ENCODE data around the gene NTNG1.

The NTNG1 gene

DNA sequence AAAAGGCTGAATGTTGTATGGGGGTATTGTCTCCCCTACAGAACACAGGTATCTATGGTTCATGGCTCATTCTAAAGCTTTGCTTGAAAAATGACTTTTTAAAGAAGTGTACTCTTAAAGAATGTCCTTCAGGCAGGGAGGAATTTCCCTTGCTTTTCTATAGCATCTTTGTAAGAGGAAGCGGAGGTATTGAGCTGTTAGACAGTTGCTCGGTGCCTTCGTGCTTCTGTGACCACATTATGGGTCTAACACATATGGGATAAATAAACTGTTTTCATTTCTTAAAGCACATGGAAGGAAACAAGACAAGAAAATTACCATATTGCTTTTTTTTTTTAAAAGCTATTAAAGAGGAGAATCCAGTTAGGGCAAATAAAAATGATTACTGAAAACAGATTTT lies 182.9 kb downstream of the NTNG1 start:
- intact Hi-C loops (cut with micrococcal nuclease), result no loop called here
- Mint-ChIP-seq H3K36me3 (ENCODE audit: low read depth) (no peaks in the 10 kb centered on the region), H3K27me3 (no peaks in the 10 kb centered on the region), H3K9me3 (no peaks in the 10 kb centered on the region), H3K27ac (no peak overlapping the region), H3K4me3 (no peak overlapping the region), H3K4me1 (ENCODE audit: low read depth) (no peaks in the 10 kb centered on the region)

DNA sequence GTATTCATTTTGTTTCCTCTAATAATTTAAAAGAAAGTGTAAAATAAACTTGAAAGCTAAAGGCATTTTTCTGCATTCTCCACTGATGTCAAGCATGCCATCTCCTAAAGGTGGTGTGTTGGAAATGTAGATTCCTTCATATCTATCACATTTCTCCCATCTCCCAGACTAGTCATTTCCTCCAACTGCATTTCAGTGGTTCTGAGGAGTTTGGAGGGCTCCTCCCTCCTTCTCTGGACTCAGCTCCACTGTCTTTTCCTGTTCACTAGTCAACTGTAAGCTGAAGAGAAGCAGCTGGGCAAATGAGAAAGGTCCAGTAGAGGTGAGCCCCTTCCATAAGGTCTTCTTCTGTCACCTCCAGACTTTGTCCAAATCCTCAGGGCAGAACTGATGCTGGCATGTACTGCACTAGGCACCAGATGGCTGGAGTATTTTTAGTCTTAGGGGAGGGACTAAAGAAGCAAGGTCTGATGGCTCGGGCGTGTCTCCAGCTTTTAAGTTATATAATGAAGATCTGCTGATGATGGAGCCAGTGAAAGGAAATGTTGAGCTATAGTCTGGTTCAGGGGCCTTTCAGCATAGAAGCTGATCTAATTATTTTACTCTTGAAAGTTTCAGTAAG lies 186.1 kb downstream of the NTNG1 start:
- H3K4me1 Mint-ChIP-seq (ENCODE audit: low read depth), result no peaks in the 10 kb centered on the region
- no peak overlapping the region for H3K4me3 Mint-ChIP-seq
- H3K9me3 Mint-ChIP-seq, result no peaks in the 10 kb centered on the region
- no peaks in the 10 kb centered on the region for H3K36me3 Mint-ChIP-seq (ENCODE audit: low read depth)
- H3K27ac Mint-ChIP-seq, result no peak overlapping the region
- intact Hi-C loops (cut with micrococcal nuclease), result no loop called here
- H3K27me3 Mint-ChIP-seq, result no peaks in the 10 kb centered on the region

- H3K4me3 Mint-ChIP-seq, result no peak overlapping the region
- H3K36me3 Mint-ChIP-seq (ENCODE audit: low read depth), result no peaks in the 10 kb centered on the region
- intact Hi-C loops (cut with micrococcal nuclease), result no loop called here
- H3K27ac Mint-ChIP-seq, result no peak overlapping the region
- no peaks in the 10 kb centered on the region for H3K4me1 Mint-ChIP-seq (ENCODE audit: low read depth)
- no peaks in the 10 kb centered on the region for H3K9me3 Mint-ChIP-seq
- no peaks in the 10 kb centered on the region for H3K27me3 Mint-ChIP-seq
Observed at GRCh38 chr1:107327446-107327845, 186.6 kb downstream of the NTNG1 start.

DNA sequence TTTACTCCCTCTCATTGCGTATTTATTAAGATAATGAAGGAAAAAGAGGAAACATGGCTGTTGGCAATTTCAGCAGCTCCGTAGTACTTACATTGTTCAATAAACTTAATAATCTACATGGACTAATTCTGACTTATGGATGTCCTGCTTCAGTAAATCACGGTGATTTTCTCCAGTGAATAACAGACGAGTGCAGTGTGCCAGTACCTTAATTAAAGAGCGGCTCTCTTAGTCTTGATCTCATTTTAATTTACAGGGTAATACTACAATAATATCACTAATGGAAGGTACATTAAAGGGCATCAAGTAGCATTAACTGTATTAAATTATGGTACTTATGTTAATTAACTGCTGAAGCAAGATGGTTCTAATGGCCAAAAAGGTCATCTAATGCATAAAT lies 187.2 kb downstream of the NTNG1 start:
- Mint-ChIP-seq H3K27ac (no peak overlapping the region), H3K4me3 (no peak overlapping the region), H3K27me3 (no peaks in the 10 kb centered on the region), H3K4me1 (ENCODE audit: low read depth) (no peaks in the 10 kb centered on the region), H3K9me3 (no peaks in the 10 kb centered on the region), H3K36me3 (ENCODE audit: low read depth) (no peaks in the 10 kb centered on the region)
- intact Hi-C loops (cut with micrococcal nuclease), result no loop called here

- no peak overlapping the region for H3K27ac Mint-ChIP-seq
- H3K4me1 Mint-ChIP-seq (ENCODE audit: low read depth), result no peaks in the 10 kb centered on the region
- H3K36me3 Mint-ChIP-seq (ENCODE audit: low read depth), result no peaks in the 10 kb centered on the region
- intact Hi-C loops (cut with micrococcal nuclease), result no loop called here
- no peaks in the 10 kb centered on the region for H3K27me3 Mint-ChIP-seq
- no peak overlapping the region for H3K4me3 Mint-ChIP-seq
- H3K9me3 Mint-ChIP-seq, result no peaks in the 10 kb centered on the region
Observed at GRCh38 chr1:107339775-107340174, 198.9 kb downstream of the NTNG1 start.

DNA sequence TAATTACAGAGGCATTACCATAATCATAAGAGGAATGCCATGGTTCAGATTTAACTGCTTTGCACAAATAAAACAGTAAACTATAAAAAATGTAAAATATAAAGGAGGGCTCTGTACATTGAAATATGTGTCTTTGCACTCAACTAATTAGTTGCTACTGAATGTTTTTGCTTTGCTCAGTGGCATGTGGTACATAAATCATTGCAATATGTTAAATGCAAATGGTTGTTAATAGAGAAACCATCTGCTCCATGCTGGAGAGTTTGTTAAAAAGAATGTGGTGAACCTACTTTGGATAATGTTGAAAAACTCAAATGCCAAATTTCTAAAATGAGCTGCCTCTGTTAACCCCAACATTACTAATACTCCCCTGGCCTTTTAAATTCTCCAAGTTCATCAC lies 201.5 kb downstream of the NTNG1 start:
- H3K9me3 Mint-ChIP-seq, result no peaks in the 10 kb centered on the region
- H3K27me3 Mint-ChIP-seq, result no peaks in the 10 kb centered on the region
- H3K36me3 Mint-ChIP-seq (ENCODE audit: low read depth), result no peaks in the 10 kb centered on the region

GRCh38 chr1:107342768-107343167 lies 201.9 kb downstream of the NTNG1 start:
- Mint-ChIP-seq H3K9me3 (no peaks in the 10 kb centered on the region), H3K36me3 (ENCODE audit: low read depth) (no peaks in the 10 kb centered on the region)

More for the DNA sequence above, 201.5 kb downstream of the NTNG1 start:
- H3K4me3 Mint-ChIP-seq, result no peak overlapping the region
- H3K4me1 Mint-ChIP-seq (ENCODE audit: low read depth), result no peaks in the 10 kb centered on the region
- intact Hi-C loops (cut with micrococcal nuclease), result no loop called here
- no peak overlapping the region for H3K27ac Mint-ChIP-seq

DNA sequence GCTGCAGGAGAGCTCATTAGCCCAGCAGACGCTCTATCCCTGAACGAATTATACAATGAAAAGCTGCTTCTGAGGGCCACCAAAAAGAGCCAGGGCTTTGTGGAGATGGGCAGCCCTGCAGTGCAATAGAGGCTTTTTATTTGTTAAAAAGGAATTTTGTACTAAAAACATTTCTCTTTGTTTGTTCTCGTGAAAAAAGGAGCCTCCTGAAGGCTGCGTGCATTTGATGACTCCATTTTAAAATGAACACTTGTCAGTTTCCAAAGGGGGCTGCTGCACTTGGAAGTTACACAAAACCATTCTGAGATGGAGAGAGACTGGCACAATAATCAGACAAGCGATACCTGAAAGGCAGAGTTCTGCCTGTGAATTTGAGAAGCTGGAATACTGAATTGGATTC lies 202.8 kb downstream of the NTNG1 start:
- H3K27me3 Mint-ChIP-seq, result no peaks in the 10 kb centered on the region
- no peaks in the 10 kb centered on the region for H3K36me3 Mint-ChIP-seq (ENCODE audit: low read depth)
- intact Hi-C loops (cut with micrococcal nuclease), result no loop called here
- no peaks in the 10 kb centered on the region for H3K9me3 Mint-ChIP-seq
- no peak overlapping the region for H3K27ac Mint-ChIP-seq
- no peak overlapping the region for H3K4me3 Mint-ChIP-seq
- no peaks in the 10 kb centered on the region for H3K4me1 Mint-ChIP-seq (ENCODE audit: low read depth)

More at GRCh38 chr1:107342768-107343167, 201.9 kb downstream of the NTNG1 start:
- intact Hi-C loops (cut with micrococcal nuclease), result no loop called here
- Mint-ChIP-seq H3K4me3 (no peak overlapping the region), H3K27me3 (no peaks in the 10 kb centered on the region), H3K27ac (no peak overlapping the region), H3K4me1 (ENCODE audit: low read depth) (no peaks in the 10 kb centered on the region)

GRCh38 chr1:107344268-107344760 lies 203.5 kb downstream of the NTNG1 start:
- no peaks in the 10 kb centered on the region for H3K27me3 Mint-ChIP-seq
- H3K27ac Mint-ChIP-seq, result no peak overlapping the region
- H3K4me3 Mint-ChIP-seq, result no peak overlapping the region
- H3K36me3 Mint-ChIP-seq (ENCODE audit: low read depth), result no peaks in the 10 kb centered on the region
- no peaks in the 10 kb centered on the region for H3K9me3 Mint-ChIP-seq
- intact Hi-C loops (cut with micrococcal nuclease), result no loop called here
- H3K4me1 Mint-ChIP-seq (ENCODE audit: low read depth), result no peaks in the 10 kb centered on the region

- H3K9me3 Mint-ChIP-seq, result no peaks in the 10 kb centered on the region
- H3K4me3 Mint-ChIP-seq, result no peak overlapping the region
- no peaks in the 10 kb centered on the region for H3K36me3 Mint-ChIP-seq (ENCODE audit: low read depth)
- no peaks in the 10 kb centered on the region for H3K27me3 Mint-ChIP-seq
- no peaks in the 10 kb centered on the region for H3K4me1 Mint-ChIP-seq (ENCODE audit: low read depth)
- intact Hi-C loops (cut with micrococcal nuclease), result no loop called here
- H3K27ac Mint-ChIP-seq, result no peak overlapping the region
Observed at GRCh38 chr1:107344836-107345235, 204.0 kb downstream of the NTNG1 start.

DNA sequence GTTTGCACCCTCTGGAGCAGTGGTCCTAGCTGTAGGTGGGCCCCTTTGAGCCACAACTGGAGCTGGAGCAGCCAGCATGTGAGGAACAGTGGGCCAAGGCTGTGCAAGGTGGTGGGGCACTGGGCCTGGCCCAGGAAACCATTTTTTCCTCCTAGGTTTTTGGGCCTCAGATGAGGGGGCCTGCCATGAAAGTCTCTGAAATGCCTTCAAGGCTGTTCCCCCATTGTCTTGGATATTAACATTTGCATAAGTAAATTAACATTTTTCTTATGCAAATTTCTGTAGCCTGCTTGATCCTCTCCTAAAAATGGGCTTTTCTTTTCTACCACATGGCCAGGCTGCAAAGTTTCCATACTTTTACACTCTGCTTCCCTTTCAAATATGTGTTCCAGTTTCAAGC lies 212.0 kb downstream of the NTNG1 start:
- H3K27me3 Mint-ChIP-seq, result no peaks in the 10 kb centered on the region
- no peaks in the 10 kb centered on the region for H3K4me1 Mint-ChIP-seq (ENCODE audit: low read depth)
- H3K4me3 Mint-ChIP-seq, result no peak overlapping the region
- intact Hi-C loops (cut with micrococcal nuclease), result no loop called here
- H3K27ac Mint-ChIP-seq, result no peak overlapping the region
- no peaks in the 10 kb centered on the region for H3K9me3 Mint-ChIP-seq
- no peaks in the 10 kb centered on the region for H3K36me3 Mint-ChIP-seq (ENCODE audit: low read depth)

- H3K36me3 Mint-ChIP-seq (ENCODE audit: low read depth), result no peaks in the 10 kb centered on the region
- no peaks in the 10 kb centered on the region for H3K4me1 Mint-ChIP-seq (ENCODE audit: low read depth)
- H3K4me3 Mint-ChIP-seq, result no peak overlapping the region
- no peaks in the 10 kb centered on the region for H3K9me3 Mint-ChIP-seq
- intact Hi-C loops (cut with micrococcal nuclease), result no loop called here
- H3K27ac Mint-ChIP-seq, result no peak overlapping the region
- no peaks in the 10 kb centered on the region for H3K27me3 Mint-ChIP-seq
Observed at GRCh38 chr1:107357376-107357775, 216.5 kb downstream of the NTNG1 start.

GRCh38 chr1:107358619-107359327 lies 217.9 kb downstream of the NTNG1 start:
- Mint-ChIP-seq H3K27me3 (no peaks in the 10 kb centered on the region), H3K27ac (no peak overlapping the region), H3K4me1 (ENCODE audit: low read depth) (no peaks in the 10 kb centered on the region), H3K36me3 (ENCODE audit: low read depth) (no peaks in the 10 kb centered on the region), H3K9me3 (no peaks in the 10 kb centered on the region), H3K4me3 (no peak overlapping the region)
- intact Hi-C loops (cut with micrococcal nuclease), result no loop called here

DNA sequence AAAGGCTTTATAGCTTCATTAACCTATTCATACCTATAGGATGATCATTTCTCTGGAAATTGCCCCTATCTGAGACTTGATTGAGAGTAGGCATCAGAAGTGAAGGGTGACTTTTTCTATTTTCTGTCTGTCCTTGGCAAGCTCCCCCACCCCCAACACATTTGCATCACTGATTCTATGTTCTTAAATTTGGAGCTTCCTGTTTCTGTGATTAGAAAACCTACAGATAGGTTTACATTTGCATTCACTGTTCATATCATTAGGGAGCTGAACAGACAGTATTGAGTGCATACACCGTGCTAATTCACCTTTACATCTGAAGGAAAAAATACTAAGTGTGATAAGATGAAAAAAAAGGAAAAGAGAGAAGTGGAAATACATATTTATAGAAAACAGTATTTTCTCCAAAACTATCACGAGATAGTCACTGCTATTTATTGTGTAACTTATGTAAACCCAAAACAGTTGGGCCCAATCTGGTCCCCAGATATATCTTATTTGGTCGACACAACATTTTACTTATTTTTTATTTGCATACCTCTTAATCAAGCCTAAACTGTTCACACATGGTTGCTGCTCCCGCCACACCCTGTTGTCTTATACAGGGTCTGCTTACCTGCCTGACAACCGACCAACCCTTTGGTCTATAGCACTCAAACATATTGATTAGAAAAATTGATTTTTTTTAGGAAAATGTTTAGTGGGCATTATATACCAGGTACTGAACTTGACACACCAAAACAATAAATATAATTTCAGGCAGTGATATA lies 218.8 kb downstream of the NTNG1 start:
- Mint-ChIP-seq H3K4me3 (no peak overlapping the region), H3K9me3 (no peaks in the 10 kb centered on the region), H3K27me3 (no peaks in the 10 kb centered on the region), H3K27ac (no peak overlapping the region), H3K36me3 (ENCODE audit: low read depth) (no peaks in the 10 kb centered on the region), H3K4me1 (ENCODE audit: low read depth) (no peaks in the 10 kb centered on the region)
- intact Hi-C loops (cut with micrococcal nuclease), result no loop called here

Measured in dendritic cell treated with granulocyte-macrophage colony-stimulating factor and Interleukin-4, amounts not matched to agents 40 ng/mL and 50 ng/mL, for 4 days (primary cell).